HepG2 (cell line): ENCODE results near the gene PPP2R1B. TPM values are rescaled to one million over a fixed set of nuclear protein-coding genes. Genes with fewer than 3 reads are reported as not detected.

ENCODE experiments used
- ATAC-seq: fragments of 200-7000 bp; cut with Tn5 transposase; 3 replicates; pipeline ENCODE4 v1.9.1; 2020; ENCODE audit warnings: mild to moderate bottlenecking, moderate library complexity
- BruUV-seq: library from RNA; stranded (reverse); fragments of 400-500 nt; replicated peaks from 2 replicates; lab custom pipeline; 2021; lab: Mats Ljungman, UMichigan
- CTCF ChIA-PET: fragments of 300-600 bp; formaldehyde crosslinking; extraction: SDS; loops from one replicate; lab custom pipeline; 2021; ENCODE audit warnings: low total read pairs, inconsistent platforms, low intra/inter-chr PET ratio; lab: Yijun Ruan, JAX
- POLR2A ChIA-PET: fragments of 350-600 bp; sonication (Branson Sonifier 250); formaldehyde crosslinking; loops from one replicate; lab custom pipeline; 2020; ENCODE audit warnings: antibody characterized with exemption, inconsistent platforms; lab: Yijun Ruan, JAX
- DNase-seq: peaks from one replicate; pipeline ENCODE4 v3.0.0-alpha.2; 2015; ENCODE audit warnings: low spot score
- FAIRE-seq: peaks from 3 replicates; lab custom pipeline; 2011; peaks lifted over from hg19 to GRCh38; lab: Jason Lieb, UNC
- H2AFZ ChIP-seq: one replicate; pipeline ENCODE4 v1.6.1; 2011; ENCODE audit warnings: low read length, inconsistent platforms
- H3K27ac ChIP-seq: fragments of 300-600 bp; 3 replicates; pipeline ENCODE4 v1.8.0; 2011; ENCODE audit warnings: mixed run types, mild to moderate bottlenecking, mixed read lengths, low read length, inconsistent platforms; ENCODE audit not compliant: insufficient read depth; ENCODE audit errors: extremely low read length
- H3K27me3 ChIP-seq, 2 experiments: fragments of 200-600 bp in 1 of 2; 2 replicates in 1 of 2; 3 replicates in 1 of 2; pipeline versions ENCODE4 v1.6.0 to v1.8.0; 2011; ENCODE audit warnings: low read length in 2 of 2, mild to moderate bottlenecking in 2 of 2, moderate library complexity in 2 of 2, inconsistent platforms in 1 of 2; ENCODE audit not compliant: insufficient read depth in 2 of 2, control insufficient read depth in 1 of 2
- H3K36me3 ChIP-seq, 2 experiments: fragments of 200-600 bp in 1 of 2; replicated peaks in 1 of 2; 2 replicates in 1 of 2; 3 replicates in 1 of 2; pipeline versions ENCODE4 v1.5.1 to v1.8.0; 2011; ENCODE audit warnings: low read length in 2 of 2, inconsistent platforms in 1 of 2; ENCODE audit not compliant: insufficient read depth in 2 of 2, control insufficient read depth in 1 of 2
- H3K4me1 ChIP-seq: 2 replicates; pipeline ENCODE4 v1.5.1; 2012; ENCODE audit warnings: low read length, inconsistent platforms; ENCODE audit not compliant: insufficient read depth
- H3K4me2 ChIP-seq: 2 replicates; pipeline ENCODE4 v1.6.0; 2011; ENCODE audit warnings: low read depth, low read length, inconsistent platforms
- H3K4me3 ChIP-seq, 3 experiments: fragments of 200-600 bp in 1 of 3; sonication (generic), shearing (Covaris generic) in 1 of 3; replicated peaks in 1 of 3; 2 replicates each; pipeline ENCODE4 v1.5.1; 2011 to 2016; ENCODE audit warnings: low read length in 3 of 3, inconsistent platforms in 2 of 3, low read depth in 2 of 3, mild to moderate bottlenecking in 2 of 3, control low read depth in 1 of 3, mixed read lengths in 1 of 3; ENCODE audit not compliant: insufficient read depth in 1 of 3
- H3K79me2 ChIP-seq: one replicate; pipeline ENCODE4 v1.6.1; 2011; ENCODE audit warnings: low read length, inconsistent platforms; ENCODE audit not compliant: insufficient read depth
- H3K9ac ChIP-seq: 2 replicates; pipeline ENCODE4 v1.6.0; 2011; ENCODE audit warnings: mild to moderate bottlenecking, low read depth, low read length, inconsistent platforms; ENCODE audit not compliant: insufficient read depth
- H3K9me3 ChIP-seq: 2 replicates; pipeline ENCODE4 v1.5.1; 2012; ENCODE audit warnings: mild to moderate bottlenecking, low read length
- H4K20me1 ChIP-seq: 2 replicates; pipeline ENCODE4 v1.6.0; 2011; ENCODE audit warnings: inconsistent platforms, mild to moderate bottlenecking, low read length, moderate library complexity; ENCODE audit not compliant: insufficient read depth
- ATF1 ChIP-seq: IDR thresholded peaks from 2 replicates; pipeline ENCODE4 v1.6.1; 2016; ENCODE audit warnings: mild to moderate bottlenecking, control low read depth
- BORCS8-MEF2B ChIP-seq: sonication (generic); formaldehyde crosslinking; IDR thresholded peaks from 2 replicates; pipeline ENCODE4 v1.8.0; 2022; ENCODE audit warnings: mild to moderate bottlenecking, missing genetic modification reagents
- EED ChIP-seq: sonication (generic); formaldehyde crosslinking; IDR thresholded peaks from 2 replicates; pipeline ENCODE4 v1.5.0; 2020; ENCODE audit warnings: mild to moderate bottlenecking, missing genetic modification reagents
- GFI1 ChIP-seq: sonication (generic); formaldehyde crosslinking; IDR thresholded peaks from 2 replicates; pipeline ENCODE4 v1.5.0; 2020; ENCODE audit warnings: missing genetic modification reagents, mild to moderate bottlenecking, borderline replicate concordance
- HNRNPL ChIP-seq: fragments of 200-400 bp; formaldehyde crosslinking; IDR thresholded peaks from 2 replicates; pipeline ENCODE4 v1.6.1; 2017; ENCODE audit warnings: mild to moderate bottlenecking, low read depth, low read length
- KLF9 ChIP-seq: IDR thresholded peaks from 2 replicates; pipeline ENCODE4 v1.6.1; 2016; ENCODE audit warnings: low read depth
- RBM22 ChIP-seq: fragments of 200-400 bp; formaldehyde crosslinking; optimal IDR thresholded peaks from 2 replicates; pipeline ENCODE3; 2017; ENCODE audit warnings: mild to moderate bottlenecking, low read length, moderate library complexity
- SP4 ChIP-seq: sonication (generic); formaldehyde crosslinking; IDR thresholded peaks from 2 replicates; pipeline ENCODE4 v1.8.1; 2023; ENCODE audit warnings: mild to moderate bottlenecking, missing genetic modification reagents
- TRIM24 ChIP-seq: sonication (generic); formaldehyde crosslinking; IDR thresholded peaks from 2 replicates; pipeline ENCODE4 v1.8.0; 2022; ENCODE audit warnings: mild to moderate bottlenecking, missing genetic modification reagents
- ZNF687 ChIP-seq: sonication (generic); formaldehyde crosslinking; IDR thresholded peaks from 2 replicates; pipeline ENCODE4 v1.5.1; 2020; ENCODE audit warnings: mild to moderate bottlenecking, missing genetic modification reagents, moderate library complexity
- WGBS: methylation state at CpG from one replicate; pipeline ENCODE4 v1.1.6; 2017; ENCODE audit warnings: low lambda C conversion rate; 5-methylcytosine and 5-hydroxymethylcytosine counted together
- in situ Hi-C: cut with HindIII; loops from 2 replicates; pipeline ENCODE4 v1.10.0; 2017; ENCODE audit warnings: low pct_unique_long_range_greater_than_20kb; ENCODE audit not compliant: extremely low pct_ligation_motif_present
- intact Hi-C: fragments of 100-400 bp; cut with micrococcal nuclease; formaldehyde crosslinking; loops from one replicate; pipeline ENCODE4 v1.10.0; 2022; ENCODE audit not compliant: unreplicated experiment
- polyA plus RNA-seq, 8 experiments: library from polyadenylated mRNA; depleted of rRNA in 3 of 8; stranded (reverse) in 7 of 8; unstranded in 1 of 8; fragments of >200 nt; fragmentation: Illumina TruSeq in 4 of 8; extraction: Trizol in 4 of 8; gene quantifications; 2 replicates each; pipeline versions ENCODE4 v1.2.1 to v1.2.3, GENCODE V29; 2011 to 2016; ENCODE audit warnings: low read depth in 4 of 8, missing spikeins in 1 of 8, mixed read lengths in 1 of 8; ENCODE audit not compliant: insufficient read depth in 1 of 8
- total RNA-seq, 5 experiments: library from RNA; depleted of rRNA; stranded (reverse); fragments of >200 nt; fragmentation: Illumina TruSeq; extraction: Trizol; gene quantifications; 2 replicates each; pipeline ENCODE4 v1.2.3, GENCODE V29; 2016; ENCODE audit warnings: low read depth in 1 of 5

PPP2R1B gene
- total and polyA plus RNA-seq, 2 of the 13 experiments (the other 11 are each of a cell fraction or from before 2014, with no cell fraction given): 22.1 to 56.8 TPM

DNA sequence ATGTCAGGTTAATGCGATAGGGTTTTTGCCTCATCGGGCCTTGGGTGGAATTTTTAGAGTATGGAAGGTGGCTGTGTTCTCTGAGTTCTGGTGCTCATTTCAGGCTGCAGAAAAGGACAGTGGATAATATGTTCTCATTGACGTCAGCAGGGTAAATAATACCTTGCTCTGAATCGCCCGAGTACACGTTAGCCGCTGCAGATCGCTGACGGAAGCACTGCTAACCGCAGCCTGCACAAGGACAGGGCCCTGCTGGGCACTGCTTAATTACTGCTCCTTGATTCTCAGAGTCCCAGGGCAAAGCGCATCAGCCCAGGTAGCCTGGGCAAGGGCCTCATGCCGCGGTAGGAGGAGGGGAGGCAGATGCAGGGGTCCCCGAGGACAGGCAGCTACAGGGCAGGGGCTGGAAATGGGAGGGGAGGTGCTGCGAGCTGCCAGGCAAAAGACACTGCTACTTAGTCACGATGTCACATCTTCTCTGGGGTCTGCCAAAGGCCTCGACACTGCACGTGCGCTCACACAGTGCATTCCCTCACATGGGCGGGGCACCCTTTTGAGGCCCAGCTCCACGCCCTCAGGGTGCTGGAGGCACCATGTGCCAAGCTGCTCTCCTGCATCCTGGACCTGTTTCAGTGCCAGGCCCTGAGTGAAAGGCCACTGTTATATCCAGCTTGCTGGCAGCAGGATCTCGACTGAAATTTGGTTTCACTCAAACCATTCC is 35.2 kb downstream of the PPP2R1B start (continued):
- TF ChIP-seq ZNF687 (CRISPR knock-in tag) (peak; percentile 22; the same call in 1 of the 2 replicates), TRIM24 (CRISPR knock-in tag) (no peak), SP4 (no peak), GFI1 (CRISPR knock-in tag) (no peak), BORCS8-MEF2B (no peak), RBM22 (peak; percentile 25)

- Histone ChIP-seq H3K36me3 (peaks cover 2 to 19% of the 10 kb centered on the region in 2 experiments; a peak in 3 of 5 replicates), H3K4me2 (no peak overlapping the region), H2AFZ (no peak overlapping the region), H3K79me2 (no peaks in the 10 kb centered on the region), H3K4me3 (no peak overlapping the region), H3K27me3 (no peaks in the 10 kb centered on the region), H3K4me1 (peaks cover 21% of the 10 kb centered on the region), H3K9ac (no peak overlapping the region), H4K20me1 (no peaks in the 10 kb centered on the region), H3K9me3 (no peaks in the 10 kb centered on the region), H3K27ac (no peak overlapping the region)
- ChIA-PET POLR2A (interaction anchor here (1.4 to 2.3 kb wide), 2 partner anchors 8 to 36 kb away, joined by 4 to 10 read pairs; partner anchors contain the start of gene PPP2R1B), CTCF (no interaction called here)
- no TSS peak for BruUV-seq
- FAIRE-seq (no peak), DNase-seq (no peak), ATAC-seq (no peak)
- WGBS: 99% methylated on average over 9 of the region's 9 CpGs
- TF ChIP-seq ATF1 (CRISPR knock-in tag) (no peak), KLF9 (CRISPR knock-in tag) (no peak), EED (no peak), HNRNPL (no peak)
- in situ Hi-C loops (no loop called here), intact Hi-C loops (no loop called here)
Observed at GRCh38 chr11:111729831-111730311, 36.3 kb downstream of the PPP2R1B start.
